ENCODE data around the gene PRPF8.

PRPF8 gene

DNA sequence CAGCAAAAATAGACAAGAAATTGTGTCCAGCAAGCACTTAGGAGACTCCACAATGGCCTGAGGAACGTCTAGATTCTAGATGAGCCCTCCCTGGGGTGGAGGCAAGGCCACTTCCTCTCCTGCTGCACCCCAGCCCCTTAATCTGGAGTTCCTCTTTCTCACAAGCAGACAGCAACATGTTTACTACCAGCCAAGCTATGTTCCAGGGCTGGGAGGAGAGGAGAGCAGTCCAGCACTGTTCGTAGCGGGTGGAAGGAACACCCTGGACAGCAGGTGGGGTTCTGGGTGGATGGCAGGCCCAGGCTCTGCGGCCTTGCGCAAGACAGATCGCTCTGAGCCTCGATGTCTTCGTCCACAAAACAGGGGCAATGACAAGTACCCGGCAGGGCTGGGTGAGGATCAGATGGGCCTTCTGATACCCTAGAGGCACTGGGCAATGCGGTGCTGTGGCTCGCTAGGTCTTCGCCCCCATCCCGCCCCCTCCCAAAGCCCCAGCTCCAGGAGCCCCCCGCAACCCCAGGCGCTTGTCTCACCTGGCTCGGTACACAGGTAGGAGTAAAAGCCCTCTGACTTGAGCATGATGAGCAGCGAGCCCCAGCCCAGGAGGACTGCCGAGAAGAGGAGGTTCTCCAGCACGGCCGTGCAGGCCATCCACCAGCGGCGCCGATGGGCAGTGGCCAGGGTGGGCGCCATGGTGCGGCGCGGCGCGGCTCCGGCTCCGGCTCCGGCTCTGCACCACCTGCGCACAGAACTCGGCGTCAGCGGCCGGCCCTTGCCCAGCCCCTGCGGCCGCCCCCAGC lies 57.3 kb downstream of the PRPF8 start:
- H3K27ac ChIP-seq (ENCODE audit: insufficient read depth, low read length, poor library complexity, severe bottlenecking), result no peak overlapping the region
- peaks cover 7% of the 10 kb centered on the region for H3K4me1 ChIP-seq (ENCODE audit: control insufficient read depth, insufficient read depth, low read length, poor library complexity, severe bottlenecking)
- H3K36me3 ChIP-seq (ENCODE audit: control insufficient read depth, insufficient read depth, low read length), result no peaks in the 10 kb centered on the region
- H3K27me3 ChIP-seq (replicated peaks; ENCODE audit: control insufficient read depth, insufficient read depth, low read length, poor library complexity, severe bottlenecking), result peaks cover 4% of the 10 kb centered on the region
- H3K9me3 ChIP-seq (ENCODE audit: control insufficient read depth, low read length), result no peaks in the 10 kb centered on the region
- no peak for DNase-seq
- peak overlapping the region; percentile 79 for H3K4me3 ChIP-seq (ENCODE audit: insufficient read depth, low read depth, low read length, poor library complexity, severe bottlenecking)

DNA sequence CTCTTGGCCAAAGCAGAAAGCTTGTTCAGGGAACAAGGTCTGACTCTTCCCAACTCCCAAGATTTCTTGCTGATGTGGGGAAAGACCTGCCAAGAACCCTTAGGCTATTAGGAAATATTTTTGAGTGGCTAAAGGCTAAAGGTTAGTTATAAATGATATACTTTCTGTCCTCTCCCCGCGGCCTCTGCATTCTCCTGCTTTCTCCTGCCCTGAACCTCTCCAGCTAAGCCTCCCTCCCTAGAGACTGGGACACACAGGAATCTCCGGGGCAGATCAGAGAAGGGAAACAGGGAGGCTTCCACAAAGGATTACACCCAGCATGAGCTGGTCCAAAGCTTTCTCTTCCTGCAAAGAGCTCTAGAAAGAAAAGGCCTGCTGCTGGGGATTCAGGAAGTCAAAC lies 58.3 kb downstream of the PRPF8 start:
- Histone ChIP-seq H3K4me3 (ENCODE audit: insufficient read depth, low read depth, low read length, poor library complexity, severe bottlenecking) (no peak overlapping the region), H3K9me3 (ENCODE audit: control insufficient read depth, low read length) (no peaks in the 10 kb centered on the region), H3K4me1 (ENCODE audit: control insufficient read depth, insufficient read depth, low read length, poor library complexity, severe bottlenecking) (peaks cover 7% of the 10 kb centered on the region), H3K27me3 (replicated peaks; ENCODE audit: control insufficient read depth, insufficient read depth, low read length, poor library complexity, severe bottlenecking) (peaks cover 4% of the 10 kb centered on the region), H3K36me3 (ENCODE audit: control insufficient read depth, insufficient read depth, low read length) (no peaks in the 10 kb centered on the region), H3K27ac (ENCODE audit: insufficient read depth, low read length, poor library complexity, severe bottlenecking) (no peak overlapping the region)
- DNase-seq, result no peak

DNA sequence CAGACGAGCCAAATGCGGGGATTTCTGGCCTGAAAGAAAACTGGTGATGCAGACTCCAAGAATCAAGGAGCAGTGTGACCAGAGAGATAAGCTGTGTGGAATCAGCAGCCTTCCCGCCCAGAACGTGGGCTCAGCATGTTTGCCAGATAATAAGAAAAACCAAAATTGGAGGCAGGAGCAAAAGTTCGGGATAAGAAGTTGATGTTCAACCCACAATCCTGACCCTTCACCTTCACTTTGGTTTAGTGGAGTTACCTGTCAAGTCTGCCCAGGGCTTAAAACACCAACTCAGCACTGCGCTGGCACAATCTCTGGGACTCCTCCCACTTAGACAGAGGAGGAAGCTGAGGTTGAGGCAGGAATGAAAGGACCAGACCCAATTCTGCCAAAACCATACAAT lies 59.1 kb downstream of the PRPF8 start:
- H3K27me3 ChIP-seq (replicated peaks; ENCODE audit: control insufficient read depth, insufficient read depth, low read length, poor library complexity, severe bottlenecking), result peaks cover 4% of the 10 kb centered on the region
- DNase-seq, result no peak
- H3K9me3 ChIP-seq (ENCODE audit: control insufficient read depth, low read length), result no peaks in the 10 kb centered on the region
- peaks cover 7% of the 10 kb centered on the region for H3K4me1 ChIP-seq (ENCODE audit: control insufficient read depth, insufficient read depth, low read length, poor library complexity, severe bottlenecking)
- no peak overlapping the region for H3K4me3 ChIP-seq (ENCODE audit: insufficient read depth, low read depth, low read length, poor library complexity, severe bottlenecking)
- H3K27ac ChIP-seq (ENCODE audit: insufficient read depth, low read length, poor library complexity, severe bottlenecking), result no peak overlapping the region
- no peaks in the 10 kb centered on the region for H3K36me3 ChIP-seq (ENCODE audit: control insufficient read depth, insufficient read depth, low read length)

DNA sequence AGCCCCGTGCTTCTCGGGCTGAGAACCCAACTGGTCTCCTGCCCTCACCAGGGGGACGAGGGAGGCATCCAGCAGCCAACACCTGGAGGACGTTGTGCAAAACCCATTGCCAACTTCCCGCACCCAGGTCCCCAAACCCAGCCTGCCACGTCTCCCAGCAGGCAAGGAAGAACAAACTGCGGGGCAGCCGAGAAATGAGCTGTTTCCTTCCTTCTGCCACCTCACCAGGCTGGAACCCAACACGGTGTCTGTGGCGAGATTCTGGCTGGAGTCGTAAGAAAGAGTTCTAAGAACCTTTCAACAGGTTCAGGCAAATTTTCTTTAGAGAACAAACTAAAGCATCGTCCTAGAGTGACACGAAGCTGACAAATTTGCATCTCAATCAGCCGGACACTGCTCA lies 59.6 kb downstream of the PRPF8 start:
- Histone ChIP-seq H3K9me3 (ENCODE audit: control insufficient read depth, low read length) (no peaks in the 10 kb centered on the region), H3K27ac (ENCODE audit: insufficient read depth, low read length, poor library complexity, severe bottlenecking) (no peak overlapping the region), H3K36me3 (ENCODE audit: control insufficient read depth, insufficient read depth, low read length) (no peaks in the 10 kb centered on the region), H3K4me3 (ENCODE audit: insufficient read depth, low read depth, low read length, poor library complexity, severe bottlenecking) (no peak overlapping the region), H3K4me1 (ENCODE audit: control insufficient read depth, insufficient read depth, low read length, poor library complexity, severe bottlenecking) (peaks cover 7% of the 10 kb centered on the region), H3K27me3 (replicated peaks; ENCODE audit: control insufficient read depth, insufficient read depth, low read length, poor library complexity, severe bottlenecking) (peaks cover 4% of the 10 kb centered on the region)
- DNase-seq, result no peak

DNA sequence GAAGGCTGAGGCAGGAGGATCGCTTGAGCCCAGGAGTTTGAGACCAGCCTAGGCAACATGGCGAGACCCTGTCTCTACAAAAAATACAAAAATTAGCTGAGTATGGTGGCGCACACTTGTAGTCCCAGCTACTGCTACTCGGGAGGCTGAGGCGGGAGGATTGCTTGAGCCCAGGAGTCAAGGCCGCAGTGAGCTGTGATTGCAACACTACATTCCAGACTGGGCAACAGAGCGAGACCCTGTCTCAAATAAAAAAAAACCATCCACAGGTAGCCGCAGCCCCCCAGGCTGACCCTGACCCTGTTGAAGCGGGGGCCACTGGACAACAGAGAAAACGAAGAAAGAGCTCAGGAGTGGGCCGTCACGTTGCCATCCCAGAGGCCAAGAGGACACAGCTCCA lies 60.0 kb downstream of the PRPF8 start:
- H3K9me3 ChIP-seq (ENCODE audit: control insufficient read depth, low read length), result no peaks in the 10 kb centered on the region
- H3K36me3 ChIP-seq (ENCODE audit: control insufficient read depth, insufficient read depth, low read length), result no peaks in the 10 kb centered on the region
- H3K4me3 ChIP-seq (ENCODE audit: insufficient read depth, low read depth, low read length, poor library complexity, severe bottlenecking), result no peak overlapping the region
- peaks cover 5% of the 10 kb centered on the region for H3K4me1 ChIP-seq (ENCODE audit: control insufficient read depth, insufficient read depth, low read length, poor library complexity, severe bottlenecking)
- DNase-seq, result no peak
- H3K27ac ChIP-seq (ENCODE audit: insufficient read depth, low read length, poor library complexity, severe bottlenecking), result no peak overlapping the region
- peaks cover 4% of the 10 kb centered on the region for H3K27me3 ChIP-seq (replicated peaks; ENCODE audit: control insufficient read depth, insufficient read depth, low read length, poor library complexity, severe bottlenecking)

DNA sequence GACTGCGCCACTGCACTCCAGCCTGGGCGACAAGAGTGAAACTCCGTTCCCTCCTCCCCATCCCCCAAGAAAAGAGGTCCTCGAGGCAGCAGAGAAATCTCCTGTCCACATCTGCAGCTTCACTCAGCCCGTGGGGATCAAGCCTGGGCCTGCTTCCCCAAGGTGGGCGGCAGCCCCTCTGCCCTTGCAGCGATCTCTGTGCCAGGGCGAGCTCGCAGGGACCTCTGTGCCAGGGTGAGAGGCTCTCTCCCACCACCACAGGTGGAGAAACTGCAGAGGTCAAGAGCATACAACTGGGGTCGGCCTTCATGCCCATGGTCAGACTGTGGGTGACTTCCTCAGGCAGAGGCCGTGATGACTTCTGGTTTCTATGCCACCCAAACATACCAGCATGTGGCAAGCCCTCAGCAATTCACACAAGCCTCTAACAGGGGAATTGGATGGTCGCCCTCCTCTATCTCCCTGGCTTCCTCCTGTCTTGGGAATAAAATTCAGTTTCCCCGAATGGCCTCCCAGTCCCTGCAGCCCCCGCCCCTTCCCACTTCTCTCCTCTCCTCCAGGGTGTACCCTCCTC lies 61.5 kb downstream of the PRPF8 start:
- H3K27ac ChIP-seq (ENCODE audit: insufficient read depth, low read length, poor library complexity, severe bottlenecking), result no peak overlapping the region
- no peak for DNase-seq
- peaks cover 4% of the 10 kb centered on the region for H3K27me3 ChIP-seq (replicated peaks; ENCODE audit: control insufficient read depth, insufficient read depth, low read length, poor library complexity, severe bottlenecking)
- H3K36me3 ChIP-seq (ENCODE audit: control insufficient read depth, insufficient read depth, low read length), result no peaks in the 10 kb centered on the region
- H3K9me3 ChIP-seq (ENCODE audit: control insufficient read depth, low read length), result no peaks in the 10 kb centered on the region
- H3K4me1 ChIP-seq (ENCODE audit: control insufficient read depth, insufficient read depth, low read length, poor library complexity, severe bottlenecking), result no peaks in the 10 kb centered on the region
- no peak overlapping the region for H3K4me3 ChIP-seq (ENCODE audit: insufficient read depth, low read depth, low read length, poor library complexity, severe bottlenecking)

DNA sequence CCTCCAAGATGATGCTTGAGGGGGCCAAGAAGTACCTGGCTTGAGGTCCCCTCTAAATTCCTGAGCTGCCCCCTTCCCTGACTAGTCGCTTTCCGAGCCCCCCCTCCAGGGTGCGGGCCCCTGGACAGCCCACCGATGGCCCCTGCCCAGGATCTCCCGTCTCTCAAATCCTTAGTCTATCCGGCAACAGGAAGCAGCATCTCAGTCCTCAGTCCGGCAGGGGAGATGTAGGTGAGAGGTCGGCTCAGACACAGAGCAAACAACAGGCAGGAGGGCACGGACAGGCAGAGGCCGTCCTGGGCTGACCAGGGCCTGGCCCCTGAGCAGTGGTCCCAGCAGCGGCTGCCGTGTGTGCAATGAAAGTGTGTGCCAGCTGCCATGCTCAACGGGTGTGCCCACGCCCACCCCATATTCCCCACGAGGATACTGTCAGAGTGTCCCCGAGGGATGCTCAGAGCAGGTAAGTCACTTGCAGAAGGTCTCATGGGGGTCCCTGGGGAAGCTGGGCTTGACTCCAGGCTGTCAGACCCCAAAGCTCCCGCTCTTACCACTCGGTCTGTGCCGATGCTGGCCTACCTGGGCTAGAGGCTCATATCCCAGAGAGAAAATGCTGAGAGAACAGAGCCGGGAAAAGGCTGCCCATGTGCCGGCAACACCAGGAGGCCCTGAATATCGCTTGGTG lies 63.3 kb downstream of the PRPF8 start:
- H3K27me3 ChIP-seq (replicated peaks; ENCODE audit: control insufficient read depth, insufficient read depth, low read length, poor library complexity, severe bottlenecking), result no peaks in the 10 kb centered on the region
- H3K9me3 ChIP-seq (ENCODE audit: control insufficient read depth, low read length), result no peaks in the 10 kb centered on the region
- no peak overlapping the region for H3K27ac ChIP-seq (ENCODE audit: insufficient read depth, low read length, poor library complexity, severe bottlenecking)
- H3K36me3 ChIP-seq (ENCODE audit: control insufficient read depth, insufficient read depth, low read length), result no peaks in the 10 kb centered on the region
- DNase-seq, result no peak
- H3K4me3 ChIP-seq (ENCODE audit: insufficient read depth, low read depth, low read length, poor library complexity, severe bottlenecking), result no peak overlapping the region
- H3K4me1 ChIP-seq (ENCODE audit: control insufficient read depth, insufficient read depth, low read length, poor library complexity, severe bottlenecking), result no peaks in the 10 kb centered on the region

DNA sequence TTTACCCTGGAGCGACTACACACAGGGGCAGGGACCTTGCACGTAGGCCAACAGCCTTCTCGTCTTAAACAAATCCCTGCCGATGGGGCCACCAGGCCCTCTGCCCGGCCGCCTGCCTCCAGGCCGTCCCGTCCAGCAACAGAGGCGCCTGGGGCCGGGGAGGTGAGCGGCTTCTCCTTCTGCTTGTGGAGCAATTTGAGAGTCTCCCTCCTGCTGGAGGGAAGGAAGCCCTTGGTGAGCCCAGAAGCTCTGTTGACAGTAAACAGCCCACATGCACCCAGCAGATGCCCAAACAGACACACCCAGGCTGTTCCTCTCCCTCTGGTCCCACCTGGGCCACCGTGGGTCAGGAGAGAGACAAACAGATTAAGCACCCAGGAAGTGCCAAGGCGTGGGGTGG lies 64.2 kb downstream of the PRPF8 start:
- no peak for DNase-seq
- Histone ChIP-seq H3K36me3 (ENCODE audit: control insufficient read depth, insufficient read depth, low read length) (no peaks in the 10 kb centered on the region), H3K27me3 (replicated peaks; ENCODE audit: control insufficient read depth, insufficient read depth, low read length, poor library complexity, severe bottlenecking) (no peaks in the 10 kb centered on the region), H3K4me3 (ENCODE audit: insufficient read depth, low read depth, low read length, poor library complexity, severe bottlenecking) (no peak overlapping the region), H3K4me1 (ENCODE audit: control insufficient read depth, insufficient read depth, low read length, poor library complexity, severe bottlenecking) (no peaks in the 10 kb centered on the region), H3K27ac (ENCODE audit: insufficient read depth, low read length, poor library complexity, severe bottlenecking) (no peak overlapping the region), H3K9me3 (ENCODE audit: control insufficient read depth, low read length) (no peaks in the 10 kb centered on the region)

DNA sequence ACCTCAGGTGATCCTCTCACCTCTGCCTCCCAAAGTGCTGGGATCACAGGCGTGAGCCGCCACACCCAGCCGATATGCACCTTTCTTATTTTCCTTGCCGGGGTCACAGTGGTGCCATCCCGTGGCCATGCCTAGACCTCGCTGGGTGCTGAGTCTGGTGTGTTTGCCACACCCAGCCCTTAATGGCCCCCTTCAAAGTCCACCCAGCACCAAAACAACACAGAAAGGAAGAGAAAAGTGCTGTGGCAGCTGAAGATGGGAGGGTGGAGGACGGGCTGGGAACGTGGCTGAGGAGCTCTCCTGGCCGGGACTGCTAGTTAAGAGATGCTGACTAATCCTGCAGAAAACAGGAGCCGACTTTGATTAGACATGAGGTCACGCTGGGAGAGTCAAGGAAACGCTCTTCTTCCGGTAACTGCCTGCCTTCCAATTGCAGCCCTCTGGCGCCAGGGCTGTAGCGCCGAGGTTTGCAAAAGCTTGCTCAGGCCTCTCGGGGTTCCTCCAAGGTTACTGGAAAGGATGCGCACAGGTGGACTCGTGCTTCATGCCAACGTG lies 67.0 kb downstream of the PRPF8 start:
- H3K27ac ChIP-seq (ENCODE audit: insufficient read depth, low read length, poor library complexity, severe bottlenecking), result no peak overlapping the region

DNA sequence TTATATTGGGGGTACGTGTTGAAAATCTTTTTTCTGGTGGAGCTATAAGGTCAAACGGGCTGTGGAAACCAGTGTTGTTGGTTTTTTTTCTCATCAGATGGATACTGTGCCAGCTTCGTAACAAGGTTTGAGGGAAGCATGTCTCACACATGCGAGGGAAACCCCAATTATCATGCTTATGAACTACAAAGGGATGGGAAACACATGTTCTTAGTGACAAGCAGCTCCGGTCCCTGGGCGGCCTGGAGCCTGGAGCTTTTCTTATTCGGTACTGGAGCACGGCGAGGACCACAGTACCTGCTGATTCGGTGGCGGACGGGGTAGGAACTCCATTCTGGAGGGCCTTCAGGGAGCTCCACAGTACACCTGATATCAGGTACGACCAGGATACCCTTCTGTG lies 68.6 kb downstream of the PRPF8 start:
- Histone ChIP-seq H3K4me1 (ENCODE audit: control insufficient read depth, insufficient read depth, low read length, poor library complexity, severe bottlenecking) (no peaks in the 10 kb centered on the region), H3K27me3 (replicated peaks; ENCODE audit: control insufficient read depth, insufficient read depth, low read length, poor library complexity, severe bottlenecking) (no peaks in the 10 kb centered on the region), H3K36me3 (ENCODE audit: control insufficient read depth, insufficient read depth, low read length) (no peaks in the 10 kb centered on the region), H3K9me3 (ENCODE audit: control insufficient read depth, low read length) (no peaks in the 10 kb centered on the region), H3K4me3 (ENCODE audit: insufficient read depth, low read depth, low read length, poor library complexity, severe bottlenecking) (no peak overlapping the region), H3K27ac (ENCODE audit: insufficient read depth, low read length, poor library complexity, severe bottlenecking) (no peak overlapping the region)
- DNase-seq, result no peak

More for the DNA sequence above, 67.0 kb downstream of the PRPF8 start:
- no peaks in the 10 kb centered on the region for H3K36me3 ChIP-seq (ENCODE audit: control insufficient read depth, insufficient read depth, low read length)
- DNase-seq, result no peak
- no peaks in the 10 kb centered on the region for H3K9me3 ChIP-seq (ENCODE audit: control insufficient read depth, low read length)
- H3K27me3 ChIP-seq (replicated peaks; ENCODE audit: control insufficient read depth, insufficient read depth, low read length, poor library complexity, severe bottlenecking), result no peaks in the 10 kb centered on the region
- H3K4me3 ChIP-seq (ENCODE audit: insufficient read depth, low read depth, low read length, poor library complexity, severe bottlenecking), result no peak overlapping the region
- H3K4me1 ChIP-seq (ENCODE audit: control insufficient read depth, insufficient read depth, low read length, poor library complexity, severe bottlenecking), result no peaks in the 10 kb centered on the region

Measured in effector memory CD4-positive, alpha-beta T cell (primary cell).